WTC11 (cell line): ENCODE data around the gene PLK4.

Source experiments
- AFF4 ChIP-seq: sonication (generic); formaldehyde crosslinking; IDR thresholded peaks from 2 replicates; pipeline ENCODE4 v1.8.1; 2023; ENCODE audit warnings: mild to moderate bottlenecking, missing genetic modification reagents, borderline replicate concordance
- CTCF ChIP-seq: fragments of 200-600 bp; IDR thresholded peaks from 2 replicates; pipeline ENCODE4 v1.8.0; 2022; ENCODE audit warnings: antibody characterized with exemption
- FOXP4 ChIP-seq: sonication (generic); formaldehyde crosslinking; IDR thresholded peaks from 2 replicates; pipeline ENCODE4 v1.8.0; 2022; ENCODE audit warnings: mild to moderate bottlenecking, missing genetic modification reagents
- HMGA2 ChIP-seq: fragments of 250-450 bp; sonication (Bioruptor Pico); IDR thresholded peaks from 2 replicates; pipeline ENCODE4 v1.4.0; 2021; ENCODE audit warnings: mild to moderate bottlenecking, moderate library complexity
- NR2C2 ChIP-seq: sonication (generic); formaldehyde crosslinking; IDR thresholded peaks from 2 replicates; pipeline ENCODE4 v1.8.0; 2022; ENCODE audit warnings: mild to moderate bottlenecking, missing genetic modification reagents

DNA sequence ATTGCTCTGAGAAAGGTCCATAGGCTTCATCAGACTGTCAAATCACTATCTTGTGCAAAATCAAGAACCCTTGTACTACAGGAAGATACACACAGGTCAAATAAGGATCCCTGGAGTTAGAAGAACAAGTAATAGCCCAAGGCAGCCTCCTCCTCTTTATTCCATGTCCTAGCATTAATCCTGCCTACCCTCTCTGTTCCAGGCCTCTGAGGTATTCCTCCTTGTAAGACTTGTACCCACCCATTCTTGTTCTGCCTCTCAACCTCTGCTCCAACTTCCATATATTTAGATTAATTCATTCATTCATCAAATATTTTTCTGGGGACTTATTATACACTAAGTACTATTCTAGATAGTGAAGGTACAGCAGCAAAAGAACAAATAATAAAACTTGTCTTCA lies 10.4 kb upstream of the PLK4 start:
- TF ChIP-seq FOXP4 (CRISPR knock-in tag): no peak
- no peak for TF ChIP-seq CTCF
- TF ChIP-seq HMGA2 (CRISPR knock-in tag): no peak
- TF ChIP-seq NR2C2: no peak
- no peak for TF ChIP-seq AFF4 (CRISPR knock-in tag)
